ENCODE results near the gene RFC5.

- TF ChIP-seq POLR2A (IDR thresholded peaks at IDR 0.05): no peak
- TF ChIP-seq, protein P1, sequence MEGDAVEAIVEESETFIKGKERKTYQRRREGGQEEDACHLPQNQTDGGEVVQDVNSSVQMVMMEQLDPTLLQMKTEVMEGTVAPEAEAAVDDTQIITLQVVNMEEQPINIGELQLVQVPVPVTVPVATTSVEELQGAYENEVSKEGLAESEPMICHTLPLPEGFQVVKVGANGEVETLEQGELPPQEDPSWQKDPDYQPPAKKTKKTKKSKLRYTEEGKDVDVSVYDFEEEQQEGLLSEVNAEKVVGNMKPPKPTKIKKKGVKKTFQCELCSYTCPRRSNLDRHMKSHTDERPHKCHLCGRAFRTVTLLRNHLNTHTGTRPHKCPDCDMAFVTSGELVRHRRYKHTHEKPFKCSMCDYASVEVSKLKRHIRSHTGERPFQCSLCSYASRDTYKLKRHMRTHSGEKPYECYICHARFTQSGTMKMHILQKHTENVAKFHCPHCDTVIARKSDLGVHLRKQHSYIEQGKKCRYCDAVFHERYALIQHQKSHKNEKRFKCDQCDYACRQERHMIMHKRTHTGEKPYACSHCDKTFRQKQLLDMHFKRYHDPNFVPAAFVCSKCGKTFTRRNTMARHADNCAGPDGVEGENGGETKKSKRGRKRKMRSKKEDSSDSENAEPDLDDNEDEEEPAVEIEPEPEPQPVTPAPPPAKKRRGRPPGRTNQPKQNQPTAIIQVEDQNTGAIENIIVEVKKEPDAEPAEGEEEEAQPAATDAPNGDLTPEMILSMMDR (IDR thresholded peaks at IDR 0.05): no peak
Observed at GRCh38 chr12:118042091-118042490, 25.6 kb downstream of the RFC5 start.
